Mesothelial cell of epicardium (in vitro differentiated cells): ENCODE data around the gene CAPS2. TPM values are rescaled to one million over a fixed set of nuclear protein-coding genes. Genes with fewer than 3 reads are reported as not detected.

Source experiments
- DNase-seq, 2 experiments: peaks; one replicate each; pipeline ENCODE4 v3.0.0; 2021; ENCODE audit warnings: low spot score in 2 of 2; ENCODE audit not compliant: unreplicated experiment in 2 of 2
- H3K27ac Mint-ChIP-seq: 2 replicates; pipeline ENCODE4 v1.8.0; 2021; ENCODE audit warnings: mixed read lengths
- H3K27me3 Mint-ChIP-seq: 2 replicates; pipeline ENCODE4 v1.8.0; 2021; ENCODE audit warnings: low read depth, mixed read lengths
- H3K36me3 Mint-ChIP-seq: 2 replicates; pipeline ENCODE4 v1.8.0; 2021; ENCODE audit warnings: mixed read lengths
- H3K4me1 Mint-ChIP-seq: 2 replicates; pipeline ENCODE4 v1.8.0; 2021; ENCODE audit warnings: mixed read lengths
- H3K4me3 Mint-ChIP-seq: 2 replicates; pipeline ENCODE4 v1.8.0; 2021; ENCODE audit warnings: mild to moderate bottlenecking, moderate library complexity, mixed read lengths
- H3K9me3 Mint-ChIP-seq: 2 replicates; pipeline ENCODE4 v1.8.0; 2021; ENCODE audit warnings: mixed read lengths
- total RNA-seq: library from RNA; stranded (reverse); gene quantifications from 3 replicates; pipeline ENCODE4 v1.2.1, GENCODE V29; 2021
- TF ChIP-seq, protein P1 (sequence below): fragments of 200-600 bp; sonication (generic); IDR thresholded peaks from one replicate; pipeline ENCODE4 v1.5.0; 2021; ENCODE audit warnings: antibody characterized with exemption; ENCODE audit not compliant: unreplicated experiment

Gene CAPS2
- total RNA-seq, 1 donor from 2014 or later, result 21.5 TPM

DNA sequence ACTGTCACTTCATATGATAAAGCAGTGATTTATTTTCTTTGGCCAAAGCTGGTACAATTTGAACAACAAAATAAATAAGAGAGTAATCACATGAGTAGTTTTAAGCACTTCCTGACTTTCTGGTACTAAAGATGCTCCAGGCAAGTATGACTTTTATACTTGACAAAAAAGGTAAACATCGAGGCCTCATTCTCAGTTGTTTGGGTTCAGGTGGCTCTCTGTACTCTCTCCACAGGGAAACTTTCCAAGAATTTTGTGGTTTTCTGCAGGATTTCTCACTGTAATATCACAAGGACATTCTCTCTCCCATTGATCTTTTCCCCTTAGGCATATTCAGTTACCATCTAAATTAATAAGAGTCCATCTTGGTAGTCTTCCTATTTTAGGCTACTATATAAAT, 93.9 kb downstream of the CAPS2 start:
- H3K27me3 Mint-ChIP-seq, result peaks cover 5% of the 10 kb centered on the region
- no peaks in the 10 kb centered on the region for H3K36me3 Mint-ChIP-seq
- H3K27ac Mint-ChIP-seq, result no peak overlapping the region
- H3K4me3 Mint-ChIP-seq, result no peak overlapping the region
- peaks cover 7% of the 10 kb centered on the region for H3K4me1 Mint-ChIP-seq
- TF ChIP-seq, protein P1, sequence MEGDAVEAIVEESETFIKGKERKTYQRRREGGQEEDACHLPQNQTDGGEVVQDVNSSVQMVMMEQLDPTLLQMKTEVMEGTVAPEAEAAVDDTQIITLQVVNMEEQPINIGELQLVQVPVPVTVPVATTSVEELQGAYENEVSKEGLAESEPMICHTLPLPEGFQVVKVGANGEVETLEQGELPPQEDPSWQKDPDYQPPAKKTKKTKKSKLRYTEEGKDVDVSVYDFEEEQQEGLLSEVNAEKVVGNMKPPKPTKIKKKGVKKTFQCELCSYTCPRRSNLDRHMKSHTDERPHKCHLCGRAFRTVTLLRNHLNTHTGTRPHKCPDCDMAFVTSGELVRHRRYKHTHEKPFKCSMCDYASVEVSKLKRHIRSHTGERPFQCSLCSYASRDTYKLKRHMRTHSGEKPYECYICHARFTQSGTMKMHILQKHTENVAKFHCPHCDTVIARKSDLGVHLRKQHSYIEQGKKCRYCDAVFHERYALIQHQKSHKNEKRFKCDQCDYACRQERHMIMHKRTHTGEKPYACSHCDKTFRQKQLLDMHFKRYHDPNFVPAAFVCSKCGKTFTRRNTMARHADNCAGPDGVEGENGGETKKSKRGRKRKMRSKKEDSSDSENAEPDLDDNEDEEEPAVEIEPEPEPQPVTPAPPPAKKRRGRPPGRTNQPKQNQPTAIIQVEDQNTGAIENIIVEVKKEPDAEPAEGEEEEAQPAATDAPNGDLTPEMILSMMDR, result no peak
- no peak for DNase-seq
- peaks cover 27% of the 10 kb centered on the region for H3K9me3 Mint-ChIP-seq

DNA sequence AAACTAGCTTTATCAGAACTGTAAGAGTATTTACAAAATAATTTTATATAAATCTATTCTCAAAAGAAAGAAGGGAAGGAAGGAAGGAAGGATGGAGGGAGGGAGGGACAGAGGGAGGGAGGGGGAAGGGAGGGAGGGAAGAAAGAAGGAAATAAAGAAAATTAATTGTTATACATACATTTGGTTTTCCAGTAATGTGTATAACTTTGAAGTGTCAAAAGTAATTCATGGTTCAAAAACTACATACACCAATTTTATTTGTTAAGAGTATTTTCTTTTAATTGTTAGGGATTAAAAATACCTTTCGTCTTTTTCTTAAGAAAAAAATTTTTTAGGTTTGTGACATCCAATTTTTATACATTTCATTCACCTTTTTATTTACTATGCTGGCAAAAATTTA, 103.0 kb downstream of the CAPS2 start:
- H3K27ac Mint-ChIP-seq, result no peak overlapping the region
- H3K4me1 Mint-ChIP-seq, result no peaks in the 10 kb centered on the region
- no peak overlapping the region for H3K4me3 Mint-ChIP-seq
- peaks cover 3% of the 10 kb centered on the region for H3K27me3 Mint-ChIP-seq
- TF ChIP-seq, protein P1, result no peak
- DNase-seq, result no peak
- H3K36me3 Mint-ChIP-seq, result no peaks in the 10 kb centered on the region
- H3K9me3 Mint-ChIP-seq, result peaks cover 11% of the 10 kb centered on the region

Other genes starting within 250 kb of the CAPS2 start
- 0.97 to 1.6 TPM (median 1.4 TPM) in 3 replicates for gene KCNC2, start 120.5 kb downstream of the CAPS2 start, total RNA-seq
- not detected in 3 replicates for gene GLIPR1L1, start 4.3 kb upstream of the CAPS2 start, total RNA-seq
- gene GLIPR1L2, start 60.8 kb upstream of the CAPS2 start, total RNA-seq, result 0.89 to 1.6 TPM (median 1.4 TPM) in 3 replicates
- gene GLIPR1, start 150.4 kb upstream of the CAPS2 start, total RNA-seq, result 25.3 to 30.5 TPM (median 25.8 TPM) in 3 replicates
- gene KRR1, start 181.3 kb upstream of the CAPS2 start, total RNA-seq, result 63.9 to 66.6 TPM (median 65.7 TPM) in 3 replicates